ENCODE measurements around the gene SYF2. TPM values are rescaled to one million over a fixed set of nuclear protein-coding genes. Genes with fewer than 3 reads are reported as not detected.
A peak's percentile ranks its signal among the peaks of the same experiment; 100 is the strongest.
"Not testable (repeated sequence)": the region's sequence is repeated elsewhere in the genome, so short reads cannot be mapped to it uniquely, and the experiment has no call there.

Gene SYF2
- total RNA-seq, result 39.9 TPM

- peak; percentile 94 for DNase-seq (ENCODE audit: low spot score)
Observed at GRCh38 chr1:25232027-25232865, at the start of gene SYF2. Gene SYF2 (minus strand): TSS chr1:25232502. CDS start chr1:25232467, 35 bp downstream.

- not testable (repeated sequence) for DNase-seq (ENCODE audit: low spot score)
Observed at GRCh38 chr1:25279693-25280111, 47.4 kb upstream of the SYF2 start.

GRCh38 chr1:25278790-25279189, 46.5 kb upstream of the SYF2 start:
- not testable (repeated sequence) for DNase-seq (ENCODE audit: low spot score)

- not testable (repeated sequence) for DNase-seq (ENCODE audit: low spot score)
Observed at GRCh38 chr1:25278358-25278757, 46.1 kb upstream of the SYF2 start.

GRCh38 chr1:25277295-25277694, 45.0 kb upstream of the SYF2 start:
- DNase-seq (ENCODE audit: low spot score), result not testable (repeated sequence)

- DNase-seq (ENCODE audit: low spot score), result not testable (repeated sequence)
Observed at GRCh38 chr1:25275648-25276047, 43.3 kb upstream of the SYF2 start.

- not testable (repeated sequence) for DNase-seq (ENCODE audit: low spot score)
Observed at GRCh38 chr1:25272238-25272637, 39.9 kb upstream of the SYF2 start, which contains the start of gene RHD. Gene RHD (plus strand): TSS chr1:25272509. CDS start chr1:25272548, 39 bp downstream.

GRCh38 chr1:25268143-25268760, 36.0 kb upstream of the SYF2 start:
- DNase-seq (ENCODE audit: low spot score), result not testable (repeated sequence)

- peak; percentile 75 for DNase-seq (ENCODE audit: low spot score)
Observed at GRCh38 chr1:25267288-25268142, 35.2 kb upstream of the SYF2 start.

GRCh38 chr1:25266554-25267287, 34.4 kb upstream of the SYF2 start:
- DNase-seq (ENCODE audit: low spot score), result not testable (repeated sequence)

- not testable (repeated sequence) for DNase-seq (ENCODE audit: low spot score)
Observed at GRCh38 chr1:25260336-25260735, 28.0 kb upstream of the SYF2 start.

GRCh38 chr1:25259813-25260212, 27.5 kb upstream of the SYF2 start:
- not testable (repeated sequence) for DNase-seq (ENCODE audit: low spot score)

- no peak for DNase-seq (ENCODE audit: low spot score)
Observed at GRCh38 chr1:25257196-25257595, 24.9 kb upstream of the SYF2 start.

- DNase-seq (ENCODE audit: low spot score), result no peak
Observed at GRCh38 chr1:25256578-25256965, 24.3 kb upstream of the SYF2 start.

- DNase-seq (ENCODE audit: low spot score), result no peak
Observed at GRCh38 chr1:25255706-25256577, 23.6 kb upstream of the SYF2 start.

GRCh38 chr1:25253911-25254310, 21.6 kb upstream of the SYF2 start:
- DNase-seq (ENCODE audit: low spot score), result no peak

GRCh38 chr1:25247829-25248754, 15.8 kb upstream of the SYF2 start:
- no peak for DNase-seq (ENCODE audit: low spot score)

GRCh38 chr1:25247024-25247828, 14.9 kb upstream of the SYF2 start, which contains the start of gene RSRP1:
Gene RSRP1 (minus strand): TSS chr1:25247454. CDS start chr1:25246963, 491 bp downstream.
- DNase-seq (ENCODE audit: low spot score), result peak; percentile 99
